ENCODE measurements around the gene THSD7A.

THSD7A gene

DNA sequence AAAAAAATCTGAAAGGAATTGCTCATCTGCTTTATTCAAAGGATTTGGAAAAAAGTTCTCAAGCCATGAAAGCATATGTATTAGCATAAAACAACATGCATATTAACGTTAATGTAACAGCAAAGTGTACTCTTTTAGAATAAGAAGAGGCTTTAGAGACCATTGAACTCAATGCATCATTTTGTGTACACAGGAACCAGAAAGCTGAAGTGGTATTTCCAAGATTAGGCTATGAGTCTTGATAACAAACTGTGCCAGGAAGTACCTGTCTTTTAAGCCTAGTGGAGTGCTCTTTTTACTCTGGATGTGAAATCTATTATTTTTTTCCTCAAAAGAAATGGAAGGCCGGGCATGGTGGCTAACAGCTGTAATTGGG, 164.2 kb downstream of the THSD7A start:
- H3K27ac Mint-ChIP-seq = no peak overlapping the region
- no peaks in the 10 kb centered on the region for H3K36me3 Mint-ChIP-seq (ENCODE audit: low read depth)
- H3K4me3 Mint-ChIP-seq = no peak overlapping the region
- H3K4me1 Mint-ChIP-seq (ENCODE audit: low read depth) = no peaks in the 10 kb centered on the region
- no peaks in the 10 kb centered on the region for H3K27me3 Mint-ChIP-seq
- no peaks in the 10 kb centered on the region for H3K9me3 Mint-ChIP-seq

GRCh38 chr7:11667071-11667809, 164.8 kb downstream of the THSD7A start:
- Mint-ChIP-seq H3K4me3 (no peak overlapping the region), H3K4me1 (ENCODE audit: low read depth) (no peaks in the 10 kb centered on the region), H3K27me3 (no peaks in the 10 kb centered on the region), H3K9me3 (no peaks in the 10 kb centered on the region), H3K36me3 (ENCODE audit: low read depth) (no peaks in the 10 kb centered on the region), H3K27ac (no peak overlapping the region)

- Mint-ChIP-seq H3K9me3 (no peaks in the 10 kb centered on the region), H3K4me3 (no peak overlapping the region), H3K27ac (no peak overlapping the region), H3K36me3 (ENCODE audit: low read depth) (no peaks in the 10 kb centered on the region), H3K27me3 (no peaks in the 10 kb centered on the region), H3K4me1 (ENCODE audit: low read depth) (no peaks in the 10 kb centered on the region)
Observed at GRCh38 chr7:11665357-11665756, 166.6 kb downstream of the THSD7A start.

DNA sequence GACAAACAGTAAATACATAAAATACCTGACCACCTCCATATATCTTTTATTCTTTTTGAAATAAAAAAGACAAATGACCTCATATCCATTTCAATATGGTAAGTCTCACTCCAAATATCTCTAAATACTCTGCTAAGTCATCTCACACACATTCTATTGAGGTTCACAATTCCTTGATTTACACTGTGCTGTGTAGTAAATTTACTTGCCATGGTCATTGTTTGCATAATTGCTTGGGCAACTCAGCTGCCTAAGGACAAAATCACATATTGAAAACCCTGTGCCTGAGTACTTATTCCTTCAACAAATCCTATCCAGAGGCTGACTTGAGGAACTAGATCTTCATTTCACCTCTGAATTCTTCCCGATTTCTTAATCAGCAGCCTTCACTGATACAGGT, 176.4 kb downstream of the THSD7A start:
- H3K27ac Mint-ChIP-seq = no peak overlapping the region
- no peaks in the 10 kb centered on the region for H3K9me3 Mint-ChIP-seq
- no peaks in the 10 kb centered on the region for H3K27me3 Mint-ChIP-seq

DNA sequence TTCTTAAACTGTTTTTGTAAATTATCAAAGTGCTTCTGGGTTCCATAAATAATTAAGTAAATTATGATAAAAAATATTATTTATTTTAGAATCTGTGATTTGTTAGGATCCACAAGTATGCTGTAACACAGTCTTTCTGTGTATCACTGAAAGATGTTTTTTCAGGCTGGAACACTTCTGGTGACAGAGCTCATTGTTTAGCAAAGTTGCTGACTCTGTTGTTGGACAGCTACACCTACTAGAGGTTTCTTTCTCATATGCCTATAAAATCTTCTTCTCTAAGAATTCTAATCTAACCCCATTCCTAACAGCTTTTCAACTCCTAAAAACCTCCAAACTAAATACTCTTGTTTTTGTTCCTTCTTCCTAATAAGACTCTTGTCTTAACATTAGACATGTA, 176.8 kb downstream of the THSD7A start:
- Mint-ChIP-seq H3K9me3 (no peaks in the 10 kb centered on the region), H3K27me3 (no peaks in the 10 kb centered on the region), H3K4me3 (no peak overlapping the region), H3K36me3 (ENCODE audit: low read depth) (no peaks in the 10 kb centered on the region), H3K4me1 (ENCODE audit: low read depth) (no peaks in the 10 kb centered on the region), H3K27ac (no peak overlapping the region)

More for the DNA sequence above, 176.4 kb downstream of the THSD7A start:
- H3K36me3 Mint-ChIP-seq (ENCODE audit: low read depth) = no peaks in the 10 kb centered on the region
- H3K4me3 Mint-ChIP-seq = no peak overlapping the region
- no peaks in the 10 kb centered on the region for H3K4me1 Mint-ChIP-seq (ENCODE audit: low read depth)

- Mint-ChIP-seq H3K36me3 (ENCODE audit: low read depth) (no peaks in the 10 kb centered on the region), H3K9me3 (no peaks in the 10 kb centered on the region), H3K27ac (no peak overlapping the region), H3K4me3 (no peak overlapping the region), H3K4me1 (ENCODE audit: low read depth) (no peaks in the 10 kb centered on the region), H3K27me3 (no peaks in the 10 kb centered on the region)
Observed at GRCh38 chr7:11650500-11650899, 181.5 kb downstream of the THSD7A start.

- H3K27me3 Mint-ChIP-seq = no peaks in the 10 kb centered on the region
- no peak overlapping the region for H3K4me3 Mint-ChIP-seq
- H3K36me3 Mint-ChIP-seq (ENCODE audit: low read depth) = no peaks in the 10 kb centered on the region
- no peaks in the 10 kb centered on the region for H3K9me3 Mint-ChIP-seq
- no peaks in the 10 kb centered on the region for H3K4me1 Mint-ChIP-seq (ENCODE audit: low read depth)
- no peak overlapping the region for H3K27ac Mint-ChIP-seq
Observed at GRCh38 chr7:11650030-11650429, 182.0 kb downstream of the THSD7A start.

- Mint-ChIP-seq H3K4me1 (ENCODE audit: low read depth) (no peaks in the 10 kb centered on the region), H3K4me3 (no peak overlapping the region), H3K36me3 (ENCODE audit: low read depth) (no peaks in the 10 kb centered on the region), H3K27me3 (no peaks in the 10 kb centered on the region), H3K9me3 (no peaks in the 10 kb centered on the region), H3K27ac (no peak overlapping the region)
Observed at GRCh38 chr7:11648980-11649379, 183.0 kb downstream of the THSD7A start.

DNA sequence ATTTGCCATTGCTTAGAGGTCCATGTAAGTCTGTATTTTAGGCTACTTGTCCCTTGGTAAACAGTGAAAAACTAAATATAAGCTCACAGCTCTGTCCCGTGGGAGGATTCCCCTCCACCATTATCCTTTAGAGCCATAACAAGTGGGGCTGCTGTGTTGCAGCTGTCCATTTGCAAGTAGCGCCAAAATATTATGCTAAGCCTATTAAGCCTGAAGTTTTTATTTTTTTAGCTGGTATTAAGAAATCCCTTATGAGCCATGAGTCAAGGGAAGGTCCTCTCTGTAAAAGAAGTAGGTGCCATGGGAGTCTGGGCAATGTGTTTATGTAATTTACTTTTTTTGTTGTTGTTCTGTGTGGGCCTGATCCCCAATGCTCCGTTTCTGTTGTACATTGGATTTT, 183.9 kb downstream of the THSD7A start:
- H3K4me3 Mint-ChIP-seq = no peak overlapping the region
- no peaks in the 10 kb centered on the region for H3K27me3 Mint-ChIP-seq
- no peaks in the 10 kb centered on the region for H3K36me3 Mint-ChIP-seq (ENCODE audit: low read depth)
- H3K9me3 Mint-ChIP-seq = no peaks in the 10 kb centered on the region
- no peaks in the 10 kb centered on the region for H3K4me1 Mint-ChIP-seq (ENCODE audit: low read depth)
- H3K27ac Mint-ChIP-seq = no peak overlapping the region

GRCh38 chr7:11642841-11643240, 189.2 kb downstream of the THSD7A start:
- Mint-ChIP-seq H3K4me1 (ENCODE audit: low read depth) (no peaks in the 10 kb centered on the region), H3K27me3 (no peaks in the 10 kb centered on the region)

DNA sequence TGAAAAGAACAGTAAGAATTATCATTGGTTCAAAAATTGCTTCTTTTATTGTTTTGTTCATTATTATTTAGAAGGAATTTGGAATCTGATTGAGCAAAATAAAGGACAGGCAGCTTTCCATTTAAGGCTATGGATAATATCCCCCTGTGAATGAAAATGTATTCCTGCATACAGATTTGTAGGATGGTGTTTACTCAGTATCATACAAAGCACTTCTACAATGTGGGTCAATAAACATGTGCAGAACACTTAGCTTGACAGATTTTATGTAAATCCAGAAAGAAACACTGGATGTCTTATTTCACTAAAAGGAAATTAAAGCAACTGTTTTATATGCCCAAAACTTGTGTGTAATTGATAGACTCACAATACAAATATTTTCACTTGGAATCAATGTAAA, 189.7 kb downstream of the THSD7A start:
- Mint-ChIP-seq H3K4me1 (ENCODE audit: low read depth) (no peaks in the 10 kb centered on the region), H3K27me3 (no peaks in the 10 kb centered on the region), H3K36me3 (ENCODE audit: low read depth) (no peaks in the 10 kb centered on the region), H3K9me3 (no peaks in the 10 kb centered on the region), H3K4me3 (no peak overlapping the region), H3K27ac (no peak overlapping the region)

More at GRCh38 chr7:11642841-11643240, 189.2 kb downstream of the THSD7A start:
- Mint-ChIP-seq H3K9me3 (no peaks in the 10 kb centered on the region), H3K36me3 (ENCODE audit: low read depth) (no peaks in the 10 kb centered on the region), H3K27ac (no peak overlapping the region), H3K4me3 (no peak overlapping the region)

DNA sequence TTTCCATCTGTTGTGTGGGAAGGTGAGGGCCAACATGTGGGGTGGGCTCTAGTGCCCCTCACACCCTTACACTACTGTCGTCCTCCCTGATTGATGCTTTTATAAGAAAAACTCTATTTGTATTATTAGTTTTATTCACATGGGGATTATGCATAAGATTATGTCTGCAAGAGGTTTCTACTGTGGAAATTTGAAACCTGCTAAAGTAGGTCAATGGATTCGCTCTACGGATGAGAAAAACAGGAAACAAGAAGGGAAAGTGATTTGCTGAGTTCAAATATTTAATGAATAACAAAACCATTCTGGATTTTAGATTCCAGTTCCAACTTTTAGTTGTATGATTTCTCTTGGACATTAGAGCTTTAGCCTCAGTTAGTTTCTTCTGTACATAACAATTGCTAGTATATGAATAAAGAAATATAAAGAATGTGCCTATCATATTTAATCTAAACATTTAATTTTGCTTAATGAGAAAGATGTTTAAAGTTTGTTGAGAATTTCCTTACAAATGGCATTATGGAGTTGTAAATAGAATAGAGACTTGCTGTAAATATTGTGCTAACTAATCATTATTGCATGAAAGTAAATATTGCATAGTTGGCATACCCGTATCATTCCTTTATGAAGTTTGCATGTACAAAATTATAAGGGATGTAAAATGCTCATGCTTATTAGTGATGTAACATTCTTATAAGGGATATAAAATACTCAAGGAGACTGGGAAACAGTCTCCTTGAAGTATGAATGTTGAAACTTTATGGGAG, 193.8 kb downstream of the THSD7A start:
- H3K4me1 Mint-ChIP-seq (ENCODE audit: low read depth) = no peaks in the 10 kb centered on the region

GRCh38 chr7:11636274-11636673, 195.7 kb downstream of the THSD7A start:
- no peaks in the 10 kb centered on the region for H3K36me3 Mint-ChIP-seq (ENCODE audit: low read depth)
- no peak overlapping the region for H3K4me3 Mint-ChIP-seq
- H3K27ac Mint-ChIP-seq = no peak overlapping the region
- H3K9me3 Mint-ChIP-seq = no peaks in the 10 kb centered on the region
- no peaks in the 10 kb centered on the region for H3K27me3 Mint-ChIP-seq
- no peaks in the 10 kb centered on the region for H3K4me1 Mint-ChIP-seq (ENCODE audit: low read depth)

More for the DNA sequence above, 193.8 kb downstream of the THSD7A start:
- H3K27me3 Mint-ChIP-seq = no peaks in the 10 kb centered on the region
- H3K9me3 Mint-ChIP-seq = no peaks in the 10 kb centered on the region
- no peaks in the 10 kb centered on the region for H3K36me3 Mint-ChIP-seq (ENCODE audit: low read depth)
- H3K4me3 Mint-ChIP-seq = no peak overlapping the region
- no peak overlapping the region for H3K27ac Mint-ChIP-seq

GRCh38 chr7:11633310-11633709, 198.7 kb downstream of the THSD7A start:
- H3K27me3 Mint-ChIP-seq = no peaks in the 10 kb centered on the region
- H3K27ac Mint-ChIP-seq = no peak overlapping the region
- no peaks in the 10 kb centered on the region for H3K4me1 Mint-ChIP-seq (ENCODE audit: low read depth)
- H3K9me3 Mint-ChIP-seq = no peaks in the 10 kb centered on the region
- H3K36me3 Mint-ChIP-seq (ENCODE audit: low read depth) = no peaks in the 10 kb centered on the region
- no peak overlapping the region for H3K4me3 Mint-ChIP-seq

- Mint-ChIP-seq H3K9me3 (no peaks in the 10 kb centered on the region), H3K4me1 (ENCODE audit: low read depth) (no peaks in the 10 kb centered on the region), H3K36me3 (ENCODE audit: low read depth) (no peaks in the 10 kb centered on the region), H3K4me3 (no peak overlapping the region), H3K27me3 (no peaks in the 10 kb centered on the region), H3K27ac (no peak overlapping the region)
Observed at GRCh38 chr7:11630355-11630754, 201.6 kb downstream of the THSD7A start.

DNA sequence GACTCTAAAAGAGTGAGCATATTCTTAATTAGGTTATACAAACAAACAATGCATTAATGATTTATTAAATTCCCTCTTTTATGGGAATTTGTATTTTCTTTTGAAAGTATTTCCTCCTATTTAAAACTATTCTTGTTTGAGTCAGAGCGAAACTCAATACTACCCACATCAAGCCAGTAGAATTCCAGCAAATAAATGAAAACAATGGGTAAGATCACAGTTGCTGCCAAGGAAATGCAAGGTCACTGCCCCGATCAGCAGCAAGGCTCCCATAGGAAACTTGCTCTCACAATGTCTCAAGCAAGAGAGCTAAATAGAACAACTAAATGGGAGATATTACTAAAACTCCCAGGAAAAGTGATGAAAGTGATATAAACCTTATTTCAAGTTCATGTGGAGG, 206.3 kb downstream of the THSD7A start:
- Mint-ChIP-seq H3K36me3 (ENCODE audit: low read depth) (no peaks in the 10 kb centered on the region), H3K9me3 (no peaks in the 10 kb centered on the region), H3K27me3 (no peaks in the 10 kb centered on the region), H3K27ac (no peak overlapping the region), H3K4me1 (ENCODE audit: low read depth) (no peaks in the 10 kb centered on the region), H3K4me3 (no peak overlapping the region)

Measured in stimulated activated naive CD8-positive, alpha-beta T cell treated with anti-CD3 and anti-CD28 coated beads, Interleukin-15, Interleukin-2, amounts not matched to agents 100 ng/mL and 50 ng/mL, for 24 hours (primary cell).